Measurements from ENCODE around the gene NDUFC2. TPM values are rescaled to one million over a fixed set of nuclear protein-coding genes. Genes with fewer than 3 reads are reported as not detected.

Gene NDUFC2
- total and polyA plus RNA-seq, 2 of the 13 experiments (the other 11 are each of a cell fraction or from before 2014, with no cell fraction given): 256 to 363 TPM

DNA sequence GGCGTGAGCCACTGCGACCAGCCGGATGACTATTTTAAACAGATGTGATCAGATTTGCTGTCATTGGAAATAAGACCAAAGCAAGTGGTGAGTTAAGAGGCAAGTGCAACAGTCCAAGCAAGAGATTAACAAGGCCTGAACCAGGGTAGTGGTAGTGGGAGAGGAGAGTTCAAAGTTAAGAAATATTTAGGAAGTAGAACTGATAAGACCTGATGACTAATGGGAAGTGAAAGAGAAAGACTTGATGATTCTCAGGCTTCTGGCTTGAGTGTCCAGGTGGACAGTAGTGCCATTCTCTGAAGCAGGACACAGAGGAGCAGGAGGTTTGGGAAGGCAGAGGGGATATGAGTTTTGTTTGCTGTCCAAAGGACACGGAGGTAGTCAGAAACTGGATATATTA lies 7.2 kb downstream of the NDUFC2 start (continued):
- TF ChIP-seq ZNF766 (CRISPR knock-in tag; IDR thresholded peaks at IDR 0.05; ENCODE audit: borderline replicate concordance): no peak
- no peak for TF ChIP-seq ZNF292 (CRISPR knock-in tag; IDR thresholded peaks at IDR 0.05; ENCODE audit: borderline replicate concordance, low read depth)
- TF ChIP-seq ZNF841 (CRISPR knock-in tag; IDR thresholded peaks at IDR 0.05; ENCODE audit: borderline replicate concordance): no peak
- no peak for TF ChIP-seq ZNF816 (CRISPR knock-in tag; IDR thresholded peaks at IDR 0.05; ENCODE audit: borderline replicate concordance)
- no peak for TF ChIP-seq ZNF776 (CRISPR knock-in tag; IDR thresholded peaks at IDR 0.05)
- peak; percentile 85 for TF ChIP-seq FOSL2 (CRISPR knock-in tag; IDR thresholded peaks at IDR 0.05)
- no peak for TF ChIP-seq MED13 (CRISPR knock-in tag; IDR thresholded peaks at IDR 0.05)
- TF ChIP-seq, protein P1, sequence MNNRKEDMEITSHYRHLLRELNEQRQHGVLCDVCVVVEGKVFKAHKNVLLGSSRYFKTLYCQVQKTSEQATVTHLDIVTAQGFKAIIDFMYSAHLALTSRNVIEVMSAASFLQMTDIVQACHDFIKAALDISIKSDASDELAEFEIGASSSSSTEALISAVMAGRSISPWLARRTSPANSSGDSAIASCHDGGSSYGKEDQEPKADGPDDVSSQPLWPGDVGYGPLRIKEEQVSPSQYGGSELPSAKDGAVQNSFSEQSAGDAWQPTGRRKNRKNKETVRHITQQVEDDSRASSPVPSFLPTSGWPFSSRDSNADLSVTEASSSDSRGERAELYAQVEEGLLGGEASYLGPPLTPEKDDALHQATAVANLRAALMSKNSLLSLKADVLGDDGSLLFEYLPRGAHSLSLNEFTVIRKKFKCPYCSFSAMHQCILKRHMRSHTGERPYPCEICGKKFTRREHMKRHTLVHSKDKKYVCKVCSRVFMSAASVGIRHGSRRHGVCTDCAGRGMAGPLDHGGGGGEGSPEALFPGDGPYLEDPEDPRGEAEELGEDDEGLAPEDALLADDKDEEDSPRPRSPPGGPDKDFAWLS (CRISPR knock-in tag; IDR thresholded peaks at IDR 0.05; ENCODE audit: borderline replicate concordance): no peak
- TF ChIP-seq ZNF720 (CRISPR knock-in tag; IDR thresholded peaks at IDR 0.05): no peak
- peak; percentile 30 for TF ChIP-seq CEBPG (CRISPR knock-in tag; IDR thresholded peaks at IDR 0.05)
- no peak for TF ChIP-seq ZNF546 (CRISPR knock-in tag; conservative IDR thresholded peaks at IDR 0.05)
- TF ChIP-seq ZNF549 (CRISPR knock-in tag; IDR thresholded peaks at IDR 0.05): no peak
- TF ChIP-seq KAT8 (CRISPR knock-in tag; IDR thresholded peaks at IDR 0.05): no peak
- TF ChIP-seq ZC3H4 (CRISPR knock-in tag; IDR thresholded peaks at IDR 0.05; ENCODE audit: borderline replicate concordance): no peak
- no peak for TF ChIP-seq ZMYM4 (CRISPR knock-in tag; IDR thresholded peaks at IDR 0.05)
- no peak for TF ChIP-seq CENPT (CRISPR knock-in tag; IDR thresholded peaks at IDR 0.05; ENCODE audit: low read depth)
- no peak for TF ChIP-seq GZF1 (CRISPR knock-in tag; IDR thresholded peaks at IDR 0.05)
- TF ChIP-seq ZSCAN30 (CRISPR knock-in tag; IDR thresholded peaks at IDR 0.05): no peak
- TF ChIP-seq AHR (CRISPR knock-in tag; IDR thresholded peaks at IDR 0.05): no peak
- no peak for TF ChIP-seq CBX5 (CRISPR knock-in tag; IDR thresholded peaks at IDR 0.05; ENCODE audit: borderline replicate concordance)
- TF ChIP-seq MAFG (CRISPR knock-in tag; IDR thresholded peaks at IDR 0.05): no peak
- no peak for TF ChIP-seq ISX (CRISPR knock-in tag; conservative IDR thresholded peaks at IDR 0.05)
- TF ChIP-seq ADNP (CRISPR knock-in tag; IDR thresholded peaks at IDR 0.05): no peak
- TF ChIP-seq MAFF (IDR thresholded peaks at IDR 0.05; ENCODE audit: low read depth, low read length): no peak
- TF ChIP-seq FOXM1 (CRISPR knock-in tag; IDR thresholded peaks at IDR 0.05): no peak
- TF ChIP-seq, protein P2, sequence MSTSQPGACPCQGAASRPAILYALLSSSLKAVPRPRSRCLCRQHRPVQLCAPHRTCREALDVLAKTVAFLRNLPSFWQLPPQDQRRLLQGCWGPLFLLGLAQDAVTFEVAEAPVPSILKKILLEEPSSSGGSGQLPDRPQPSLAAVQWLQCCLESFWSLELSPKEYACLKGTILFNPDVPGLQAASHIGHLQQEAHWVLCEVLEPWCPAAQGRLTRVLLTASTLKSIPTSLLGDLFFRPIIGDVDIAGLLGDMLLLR (CRISPR knock-in tag; IDR thresholded peaks at IDR 0.05): no peak
- TF ChIP-seq SATB2 (CRISPR knock-in tag; IDR thresholded peaks at IDR 0.05): no peak
- TF ChIP-seq ZNF570 (CRISPR knock-in tag; IDR thresholded peaks at IDR 0.05; ENCODE audit: borderline replicate concordance): no peak
- TF ChIP-seq, protein P3, sequence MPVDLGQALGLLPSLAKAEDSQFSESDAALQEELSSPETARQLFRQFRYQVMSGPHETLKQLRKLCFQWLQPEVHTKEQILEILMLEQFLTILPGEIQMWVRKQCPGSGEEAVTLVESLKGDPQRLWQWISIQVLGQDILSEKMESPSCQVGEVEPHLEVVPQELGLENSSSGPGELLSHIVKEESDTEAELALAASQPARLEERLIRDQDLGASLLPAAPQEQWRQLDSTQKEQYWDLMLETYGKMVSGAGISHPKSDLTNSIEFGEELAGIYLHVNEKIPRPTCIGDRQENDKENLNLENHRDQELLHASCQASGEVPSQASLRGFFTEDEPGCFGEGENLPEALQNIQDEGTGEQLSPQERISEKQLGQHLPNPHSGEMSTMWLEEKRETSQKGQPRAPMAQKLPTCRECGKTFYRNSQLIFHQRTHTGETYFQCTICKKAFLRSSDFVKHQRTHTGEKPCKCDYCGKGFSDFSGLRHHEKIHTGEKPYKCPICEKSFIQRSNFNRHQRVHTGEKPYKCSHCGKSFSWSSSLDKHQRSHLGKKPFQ (CRISPR knock-in tag; IDR thresholded peaks at IDR 0.05; ENCODE audit: insufficient replicate concordance): no peak
- no peak for TF ChIP-seq ZMYM3 (CRISPR knock-in tag; IDR thresholded peaks at IDR 0.05)
- TF ChIP-seq SMC3 (IDR thresholded peaks at IDR 0.05; ENCODE audit: low read length): no peak
- TF ChIP-seq KLF13 (CRISPR knock-in tag; IDR thresholded peaks at IDR 0.05): no peak
- no peak for TF ChIP-seq SRSF4 (IDR thresholded peaks at IDR 0.05; ENCODE audit: low read depth, low read length, poor library complexity, severe bottlenecking)
